ENCODE data around the gene GLS2. TPM values are rescaled to one million over a fixed set of nuclear protein-coding genes. Genes with fewer than 3 reads are reported as not detected.
"Not testable (repeated sequence)": the region's sequence is repeated elsewhere in the genome, so short reads cannot be mapped to it uniquely, and the experiment has no call there.

GLS2 gene
- total RNA-seq, 1 donor from 2014 or later, result 0.13 TPM

DNA sequence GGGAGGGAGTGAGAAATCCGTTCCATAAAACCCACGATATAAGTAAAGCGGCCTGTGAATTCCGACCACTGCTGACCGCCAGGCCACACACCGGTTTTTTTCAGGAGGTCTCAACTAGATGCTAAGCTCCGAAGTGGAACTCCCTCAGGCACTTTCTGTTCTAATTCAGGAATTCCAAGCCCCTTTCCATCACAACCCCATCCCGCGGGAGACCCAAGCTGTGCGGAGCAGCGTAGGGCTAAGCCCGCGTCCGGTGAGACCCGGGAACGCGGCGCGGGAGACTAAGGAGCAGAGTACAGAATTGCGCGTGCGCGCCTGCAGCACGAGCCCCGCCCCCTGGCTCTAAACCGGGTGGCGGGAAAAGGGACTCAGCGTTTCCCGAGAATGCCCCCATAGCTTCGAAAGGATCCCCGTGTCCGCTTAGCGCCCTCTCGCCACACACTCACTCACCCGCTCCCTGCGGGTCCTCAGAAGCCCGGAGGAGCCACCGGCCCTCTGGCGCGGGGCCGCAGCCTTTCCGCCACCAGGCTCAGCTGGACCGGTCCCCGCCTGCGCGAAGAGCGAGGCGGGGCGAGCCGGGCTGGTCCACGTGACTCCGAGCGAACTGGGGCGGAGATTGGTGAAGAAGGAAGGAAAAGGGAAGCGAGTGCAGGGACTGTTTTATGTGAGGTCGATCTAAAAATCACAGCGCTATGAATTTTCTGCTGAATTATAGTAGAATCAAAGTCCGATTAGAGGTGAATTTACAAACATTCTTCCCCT is 38.9 kb downstream of the GLS2 start, which contains the start of gene TIMELESS:
Gene TIMELESS (minus strand): TSS at position 567 of the 762 bp plus-strand sequence. CDS start 15,256 bp downstream, outside the sequence.
- peak; percentile 73 to 88 for DNase-seq (ENCODE audit: low read depth in 2 of 2)

DNA sequence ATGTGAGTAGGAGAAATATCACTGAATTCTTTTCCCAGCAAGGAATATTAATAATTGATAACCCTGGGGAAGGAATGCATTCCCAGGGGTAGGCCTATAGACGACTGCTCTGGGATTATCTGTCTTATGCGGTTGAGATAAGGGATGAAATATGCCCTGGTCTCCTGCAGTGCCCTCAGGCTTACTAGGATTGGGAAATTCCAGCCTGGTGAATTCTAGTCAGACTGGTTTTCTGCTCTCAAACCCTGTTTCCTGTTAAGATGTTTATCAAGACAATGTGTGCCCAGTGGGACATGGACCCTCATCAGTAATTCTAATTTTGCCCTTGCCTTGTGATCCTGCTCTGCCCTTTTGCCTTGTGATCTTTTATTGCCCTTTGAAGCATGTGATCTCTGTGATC is 44.8 kb downstream of the GLS2 start:
- DNase-seq (ENCODE audit: low read depth in 2 of 2), result not testable (repeated sequence)

- no peak for DNase-seq (ENCODE audit: low read depth in 2 of 2)
Observed at GRCh38 chr12:56437430-56438176, 50.4 kb downstream of the GLS2 start.

DNA sequence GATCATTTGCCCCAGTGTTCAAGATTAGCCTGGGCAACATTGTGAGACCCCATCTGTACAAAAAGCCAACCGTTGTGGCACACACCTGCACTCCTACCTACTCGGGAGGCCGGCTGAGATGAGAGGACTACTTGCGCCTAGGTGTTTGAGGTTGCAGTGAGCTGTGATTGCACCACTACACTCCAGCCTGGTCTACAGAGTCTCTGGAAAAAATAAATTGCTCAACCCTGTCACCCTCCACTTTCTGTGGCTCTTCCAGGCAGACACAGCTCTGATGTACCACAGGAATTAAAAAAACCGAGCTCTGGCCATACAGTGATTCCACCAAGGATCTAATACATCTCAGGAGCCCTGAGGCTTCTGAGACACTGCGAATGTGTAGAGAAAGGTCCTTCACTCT is 53.1 kb downstream of the GLS2 start:
- no peak for DNase-seq (ENCODE audit: low read depth in 2 of 2)

- no peak for DNase-seq (ENCODE audit: low read depth in 2 of 2)
Observed at GRCh38 chr12:56431850-56432249, 56.1 kb downstream of the GLS2 start.

DNA sequence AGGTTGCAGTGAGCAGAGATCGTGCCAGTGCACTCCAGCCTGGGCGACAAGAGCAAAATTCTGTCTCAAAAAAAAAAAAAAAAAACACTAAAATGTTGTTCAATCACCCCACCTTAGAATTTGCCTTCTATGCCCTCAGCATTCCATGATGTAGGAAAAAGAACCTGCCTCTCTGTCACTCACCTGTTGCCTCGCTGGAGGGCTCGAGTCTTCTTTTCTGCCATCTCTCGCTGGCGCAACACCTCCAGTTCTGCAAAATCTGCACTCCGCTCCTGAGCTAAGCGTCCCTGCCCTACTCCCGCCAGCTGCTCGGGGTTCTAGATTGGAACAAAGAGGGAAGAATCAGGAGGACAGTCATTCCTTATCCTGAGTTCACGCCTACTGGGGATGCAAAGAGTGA is 56.7 kb downstream of the GLS2 start:
- DNase-seq (ENCODE audit: low read depth in 2 of 2), result no peak

DNA sequence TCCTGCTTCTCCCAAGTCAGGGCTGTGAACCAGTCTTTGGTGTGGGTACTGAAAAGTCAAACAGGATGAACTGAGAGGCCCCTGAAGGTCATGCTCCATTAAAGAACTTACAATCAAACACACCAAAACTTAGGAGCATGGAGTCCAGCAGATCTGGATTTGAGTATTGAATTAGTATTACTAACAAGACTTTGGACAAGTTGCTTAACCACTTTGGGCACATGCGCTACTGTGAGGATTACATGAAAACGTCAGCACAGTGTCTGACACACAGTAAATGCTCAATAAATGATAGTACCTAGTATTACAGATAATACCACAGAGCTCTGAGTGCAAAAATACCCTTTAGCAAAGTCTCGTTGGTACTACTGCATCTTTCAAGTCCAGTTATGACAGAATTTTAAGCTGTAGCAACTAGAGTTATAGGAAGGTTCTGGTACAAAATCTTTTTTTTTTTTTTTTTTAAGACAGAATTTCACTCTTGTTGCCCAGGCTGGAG is 62.0 kb downstream of the GLS2 start:
- no peak for DNase-seq (ENCODE audit: low read depth in 2 of 2)

GRCh38 chr12:56425193-56425592 is 62.8 kb downstream of the GLS2 start:
- DNase-seq (ENCODE audit: low read depth in 2 of 2), result no peak

Other genes with a start within 250 kb of the GLS2 start
- 10.1 and 17.1 TPM in 2 replicates for gene ANKRD52, start 229.8 kb downstream of the GLS2 start, total RNA-seq
- 6.0 and 10.0 TPM in 2 replicates for gene COQ10A, start 221.2 kb downstream of the GLS2 start, total RNA-seq
- 119 and 132 TPM in 2 replicates for gene CS, start 187.8 kb downstream of the GLS2 start, total RNA-seq
- 61.0 and 73.5 TPM in 2 replicates for gene CNPY2, start 172.2 kb downstream of the GLS2 start, total RNA-seq
- gene PAN2, start 154.2 kb downstream of the GLS2 start, total RNA-seq, result 6.7 and 9.6 TPM in 2 replicates
- gene IL23A, start 149.3 kb downstream of the GLS2 start, total RNA-seq, result 0.13 TPM in 1 of 2 replicates, not detected in the other
- 44.3 and 63.1 TPM in 2 replicates for gene STAT2, start 128.1 kb downstream of the GLS2 start, total RNA-seq
- not detected in 2 replicates for gene APOF, start 125.3 kb downstream of the GLS2 start, total RNA-seq
- gene TIMELESS, start 38.7 kb downstream of the GLS2 start, total RNA-seq, result 10.5 and 11.7 TPM in 2 replicates
- gene MIP, start 33.5 kb downstream of the GLS2 start, total RNA-seq, result 0.26 and 0.51 TPM in 2 replicates
- 1.4 and 2.1 TPM in 2 replicates for gene SPRYD4, start 19.6 kb downstream of the GLS2 start, total RNA-seq
- gene RBMS2, start 33.7 kb upstream of the GLS2 start, total RNA-seq, result 43.6 and 52.4 TPM in 2 replicates
- 18.2 and 28.2 TPM in 2 replicates for gene BAZ2A, start 142.2 kb upstream of the GLS2 start, total RNA-seq
- 504 and 583 TPM in 2 replicates for gene ATP5F1B, start 157.8 kb upstream of the GLS2 start, total RNA-seq
- 56.8 and 63.4 TPM in 2 replicates for gene PTGES3, start 200.1 kb upstream of the GLS2 start, total RNA-seq
- 1,019 and 1,042 TPM in 2 replicates for gene NACA, start 237.1 kb upstream of the GLS2 start, total RNA-seq